SH-SY5Y (cell line): ENCODE data around the gene PIERCE2.

Source experiments
- GATA2 ChIP-seq: IDR thresholded peaks from 2 replicates; pipeline ENCODE4 v1.6.1; 2011; ENCODE audit warnings: mild to moderate bottlenecking, low read depth, low read length
- GATA3 ChIP-seq: IDR thresholded peaks from 2 replicates; pipeline ENCODE4 v1.6.1; 2011; ENCODE audit warnings: low read depth, mild to moderate bottlenecking, low read length, moderate library complexity

Gene PIERCE2, protein sequence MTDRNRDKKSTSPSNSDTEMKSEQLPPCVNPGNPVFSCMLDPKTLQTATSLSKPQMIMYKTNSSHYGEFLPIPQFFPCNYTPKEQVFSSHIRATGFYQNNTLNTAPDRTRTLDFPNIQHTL

DNA sequence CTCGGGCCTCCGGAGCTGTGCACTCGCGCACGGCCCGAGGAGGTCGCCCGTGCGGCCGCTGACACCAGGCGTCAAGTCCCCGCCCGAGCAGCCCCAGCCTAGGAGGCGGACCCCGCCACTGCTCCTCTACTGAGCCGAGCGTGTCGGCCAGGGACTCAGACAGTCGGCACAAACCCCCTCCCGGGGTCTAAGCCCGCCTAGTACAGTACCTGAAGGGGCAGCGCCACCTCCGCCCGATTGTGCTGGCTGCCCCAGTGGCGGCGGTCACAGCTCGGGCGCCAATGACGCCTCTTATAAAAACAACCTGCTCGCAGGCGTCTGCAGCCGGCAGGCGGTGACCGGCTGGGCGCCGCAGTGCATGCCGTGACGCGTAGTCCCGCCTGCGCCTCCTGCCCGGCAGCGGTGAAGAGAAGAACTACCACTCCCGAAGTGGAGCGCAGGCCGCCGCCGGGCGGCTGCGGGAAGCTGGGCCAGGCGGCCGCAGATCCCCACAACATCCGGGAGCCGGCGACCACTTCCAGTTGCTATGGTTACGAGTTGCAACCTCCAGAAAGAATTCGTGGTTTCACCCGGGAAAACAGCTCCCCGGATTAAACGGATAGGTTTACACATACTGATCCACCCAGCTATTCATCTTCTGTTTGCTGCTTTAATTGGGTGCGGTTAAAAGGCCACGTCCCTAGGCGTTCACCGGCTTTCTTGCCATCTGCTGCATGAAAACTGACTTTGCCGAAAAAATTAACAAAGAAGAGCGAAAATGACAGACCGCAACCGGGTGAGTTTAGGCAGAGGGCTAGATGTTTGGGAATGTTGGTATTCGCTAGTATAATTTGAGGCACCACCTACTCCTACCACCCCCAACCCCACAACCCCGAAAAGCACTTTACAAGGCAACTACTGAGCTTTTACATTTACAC, at the start of gene PIERCE2, which contains the start of gene CCPG1:
PIERCE2 (plus strand) TSS at position 484 of the 917 bp plus-strand sequence; CDS start at position 758, 274 bp downstream.
CCPG1 (minus strand) TSS at position 348 of the 917 bp plus-strand sequence. CDS start 18,935 bp downstream, outside the sequence.
- no peak for TF ChIP-seq GATA2
- no peak for TF ChIP-seq GATA3

DNA sequence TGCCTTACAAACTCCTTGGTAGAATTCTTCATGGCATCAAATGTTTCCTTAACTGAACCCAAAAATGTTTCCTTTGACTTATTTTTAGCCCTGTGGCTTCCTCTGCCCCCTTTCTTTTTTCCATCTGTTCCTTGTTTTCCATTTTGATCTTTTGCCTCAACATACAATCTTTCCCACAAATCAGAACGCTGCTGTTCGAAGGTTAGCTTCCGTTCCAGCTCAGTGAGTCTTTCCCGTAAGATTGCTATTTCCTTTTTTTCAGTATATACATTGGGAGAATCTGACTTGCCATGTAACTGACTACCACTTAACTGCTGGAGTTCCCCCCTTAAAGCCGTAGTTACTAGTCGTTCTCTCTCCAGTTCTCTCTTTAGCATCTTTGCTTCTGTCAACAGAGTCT, 48.0 kb upstream of the PIERCE2 start:
- TF ChIP-seq GATA2 (no peak), GATA3 (no peak)

DNA sequence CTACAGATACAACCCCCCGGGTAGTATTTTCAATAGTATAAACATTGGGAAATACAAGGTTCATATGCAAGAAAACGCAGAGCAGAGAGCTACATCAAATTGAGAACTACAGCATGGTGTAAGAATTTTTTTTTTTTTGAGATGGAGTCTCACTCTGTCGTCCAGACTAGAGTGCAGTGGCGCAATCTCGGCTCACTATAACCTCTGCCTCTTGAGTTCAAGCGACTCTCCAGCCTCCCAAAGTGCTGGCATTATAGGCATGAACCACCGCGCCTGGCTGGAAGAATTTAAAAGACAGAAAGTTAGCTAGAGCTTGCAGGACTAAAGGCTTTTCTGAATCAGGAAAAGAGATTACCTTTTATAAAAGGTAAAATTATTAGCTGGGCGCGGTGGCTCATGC, 47.2 kb upstream of the PIERCE2 start:
- TF ChIP-seq GATA2 (no peak), GATA3 (no peak)

DNA sequence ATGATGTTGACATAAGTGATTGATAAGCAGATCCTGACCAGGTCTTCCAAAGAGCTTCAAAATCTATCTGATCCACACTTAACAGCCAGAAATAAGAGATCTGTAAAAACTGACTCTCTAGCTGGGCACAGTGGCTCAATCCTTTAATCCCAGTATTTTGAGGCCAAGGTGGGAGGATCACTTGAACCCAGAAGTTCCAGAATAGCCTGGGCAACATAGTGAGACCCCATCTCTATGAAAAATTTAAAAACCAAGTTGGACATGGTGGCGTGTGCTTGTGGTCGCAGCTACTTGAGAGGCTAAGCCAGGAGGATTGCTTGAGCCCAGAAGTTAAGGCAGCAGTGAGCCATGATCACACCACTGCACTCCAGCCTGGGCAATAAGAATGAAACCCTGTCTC, 45.7 kb upstream of the PIERCE2 start:
- no peak for TF ChIP-seq GATA3
- TF ChIP-seq GATA2 = no peak

DNA sequence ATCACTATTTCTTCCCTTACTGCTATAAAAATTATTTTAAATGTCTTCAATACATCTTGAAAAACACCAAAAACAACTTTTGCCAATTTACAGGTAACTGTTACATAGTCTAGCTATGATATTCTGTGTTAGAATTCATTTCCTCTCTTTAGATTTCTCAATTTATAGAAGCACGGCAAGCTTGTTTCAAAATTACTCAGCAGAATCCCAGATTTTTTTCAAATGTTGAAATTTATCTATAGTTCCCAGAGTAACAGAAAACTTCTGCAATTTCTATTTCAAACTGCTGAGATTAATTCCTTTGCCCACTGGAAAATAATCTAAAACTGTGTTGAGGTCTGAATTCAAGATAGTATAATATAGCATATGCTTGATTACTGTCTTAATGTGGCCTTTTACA, 41.3 kb upstream of the PIERCE2 start:
- TF ChIP-seq GATA3 (no peak), GATA2 (no peak)

DNA sequence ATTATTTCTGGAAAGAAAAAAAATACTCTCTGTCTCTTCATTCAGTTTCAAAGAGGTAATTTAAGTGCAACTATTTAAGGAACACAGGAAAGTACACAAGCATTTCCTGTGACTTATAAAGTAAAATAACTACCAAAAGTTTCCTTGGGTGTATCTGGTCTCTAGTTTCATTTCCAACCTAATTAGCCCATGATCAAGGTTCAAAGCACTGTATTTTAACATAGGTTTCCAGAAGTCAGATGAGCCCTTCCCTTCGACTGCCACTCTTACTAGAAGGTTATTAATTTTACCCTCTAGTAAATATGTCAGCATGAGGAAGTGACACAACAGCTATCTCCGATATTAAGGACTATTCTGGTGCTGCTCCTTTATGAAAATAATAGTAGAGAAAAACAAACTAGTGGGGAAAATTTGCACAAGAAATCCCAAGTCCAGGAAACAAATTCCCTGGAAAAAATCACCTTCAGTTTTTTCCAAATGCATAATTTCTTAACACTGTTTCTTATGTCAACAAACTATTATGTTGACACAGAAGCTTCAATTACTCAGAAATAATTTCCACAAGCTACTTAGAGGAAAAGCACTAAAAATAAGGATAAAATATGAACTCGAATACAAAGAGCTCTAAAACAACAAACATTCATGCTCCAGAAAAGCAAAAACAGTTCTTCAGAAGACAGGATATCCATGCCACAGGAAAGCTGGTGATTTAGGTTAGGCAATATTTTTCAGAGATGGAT, 35.4 kb upstream of the PIERCE2 start:
- TF ChIP-seq GATA2 (no peak), GATA3 (no peak)

DNA sequence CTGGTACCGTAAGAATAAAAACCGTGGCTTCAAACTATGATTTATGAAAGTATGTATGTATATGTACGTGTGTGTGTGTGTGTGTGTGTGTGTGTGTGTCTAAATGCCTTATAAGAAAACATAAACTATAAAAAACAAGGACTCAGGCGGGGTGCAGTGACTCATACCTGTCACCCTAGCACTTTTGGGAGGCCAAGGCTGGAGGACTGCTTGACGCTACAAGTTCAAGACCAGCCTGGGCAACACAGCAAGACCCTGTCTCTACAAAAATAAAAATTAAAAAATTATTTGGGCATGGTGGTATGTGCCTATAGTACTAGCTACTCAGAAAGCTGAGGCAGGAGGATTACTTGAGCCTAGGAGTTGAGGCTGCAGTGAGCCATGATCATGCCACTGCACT, 29.2 kb upstream of the PIERCE2 start:
- TF ChIP-seq GATA2 (no peak), GATA3 (no peak)

DNA sequence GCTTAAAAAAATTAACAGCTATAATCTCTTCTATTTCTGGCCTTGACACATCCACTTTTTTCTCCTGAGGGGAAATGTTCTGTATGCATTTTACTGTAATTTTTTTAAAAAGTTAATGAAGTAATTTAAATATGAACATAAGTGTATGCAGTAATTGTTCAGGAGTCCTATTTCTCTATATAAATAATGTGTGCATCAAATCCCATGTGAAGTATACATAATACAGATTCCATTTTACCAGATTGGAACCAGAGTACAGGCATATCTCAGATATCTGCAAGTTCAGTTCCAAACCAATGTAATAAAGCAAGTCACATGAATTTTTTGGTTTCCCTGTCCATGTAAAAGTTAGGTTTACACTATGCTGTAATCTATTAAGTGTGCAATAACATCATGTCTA, 26.7 kb upstream of the PIERCE2 start:
- no peak for TF ChIP-seq GATA3
- TF ChIP-seq GATA2 = no peak

DNA sequence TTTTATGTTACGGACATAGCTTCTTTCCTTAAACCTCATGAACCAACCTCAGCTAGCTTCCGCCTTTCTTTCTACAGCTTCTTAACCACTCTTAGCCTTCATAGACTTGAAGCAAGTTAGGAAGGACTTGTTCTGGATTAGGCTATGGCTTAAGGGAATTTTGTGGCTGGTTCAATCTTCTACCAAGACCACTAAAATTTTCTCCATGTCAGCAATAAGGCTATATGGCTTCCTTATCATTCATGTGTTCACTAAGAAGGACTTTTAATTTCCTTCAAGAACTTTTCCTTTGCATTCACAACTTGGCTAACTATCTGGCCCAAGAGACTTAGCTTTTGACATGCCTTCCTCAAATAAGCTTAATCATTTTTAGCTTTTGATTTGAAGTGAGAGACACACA, 24.6 kb upstream of the PIERCE2 start:
- TF ChIP-seq GATA2 (no peak), GATA3 (no peak)

DNA sequence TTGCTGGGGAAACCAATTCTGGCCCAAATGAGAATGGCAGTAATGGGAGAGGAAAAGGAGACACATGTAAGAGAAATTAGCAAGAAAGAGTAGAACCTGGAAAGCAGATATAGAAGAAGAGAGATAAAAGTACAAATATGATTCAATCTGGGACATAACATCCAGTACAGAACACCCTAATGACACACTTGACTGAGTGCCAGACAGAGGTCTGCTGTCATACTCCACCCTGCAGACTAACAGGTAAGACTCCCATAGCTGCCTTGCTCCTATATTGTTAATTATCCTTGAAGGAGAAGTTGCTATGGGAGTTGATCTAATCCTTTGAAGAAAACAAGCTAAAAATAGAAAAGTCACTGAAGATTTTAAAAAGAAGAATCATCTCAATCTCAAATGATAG, 21.3 kb upstream of the PIERCE2 start:
- TF ChIP-seq GATA3 (no peak), GATA2 (no peak)

DNA sequence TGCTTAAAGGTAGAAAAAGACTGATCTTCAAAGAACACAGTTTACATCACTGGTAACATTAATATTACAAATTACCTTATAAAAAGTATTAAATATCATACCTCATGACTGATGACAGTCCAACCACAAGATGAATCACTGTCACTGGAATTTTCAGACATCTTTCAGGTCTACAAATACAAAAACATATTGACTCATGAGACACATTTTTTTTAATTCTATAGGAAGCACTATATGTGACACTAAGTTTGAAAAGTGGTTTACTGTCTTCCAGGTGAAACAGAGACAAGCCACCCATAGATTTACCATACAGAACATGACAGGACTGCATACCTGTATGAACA, 19.1 kb upstream of the PIERCE2 start:
- no peak for TF ChIP-seq GATA3
- TF ChIP-seq GATA2 = no peak

DNA sequence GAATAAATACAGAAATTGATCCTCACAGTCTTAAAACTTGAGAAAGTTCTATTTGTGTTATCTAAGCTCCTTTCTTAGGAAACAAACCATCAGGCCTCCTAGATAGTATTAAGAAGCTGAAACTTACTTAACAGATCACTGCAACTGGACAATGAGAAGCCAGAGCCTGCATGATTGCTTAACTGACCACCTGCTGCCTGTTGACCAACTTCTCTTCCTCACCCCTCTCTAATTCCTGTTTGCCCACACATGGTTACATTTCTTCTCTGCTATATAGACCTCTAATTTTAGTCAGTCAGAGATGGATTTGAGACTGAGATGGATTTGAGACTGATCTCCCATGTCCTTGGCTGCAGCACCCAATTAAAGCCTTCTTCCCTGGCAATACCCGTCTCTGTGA, 13.6 kb upstream of the PIERCE2 start:
- TF ChIP-seq GATA3 = no peak
- no peak for TF ChIP-seq GATA2

DNA sequence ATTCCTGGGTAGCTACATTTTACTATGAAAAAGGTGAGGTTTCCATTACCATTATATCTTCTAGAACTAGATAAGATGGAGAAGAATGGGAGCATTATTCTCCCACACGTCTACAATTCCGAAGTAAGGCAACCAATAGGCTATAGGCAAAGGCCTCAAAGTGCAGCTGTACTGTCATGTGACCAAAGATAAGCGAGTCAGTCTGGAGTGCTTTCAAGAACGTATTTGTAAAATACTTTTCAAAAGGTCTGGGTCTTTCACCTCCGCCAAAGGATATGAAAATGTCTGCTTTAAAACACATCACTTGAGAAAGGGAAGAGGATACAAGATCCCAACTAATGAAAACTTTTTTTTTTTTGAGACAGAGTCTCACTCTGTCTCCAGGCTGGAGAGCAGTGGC, 10.1 kb upstream of the PIERCE2 start:
- TF ChIP-seq GATA3 (no peak), GATA2 (no peak)

DNA sequence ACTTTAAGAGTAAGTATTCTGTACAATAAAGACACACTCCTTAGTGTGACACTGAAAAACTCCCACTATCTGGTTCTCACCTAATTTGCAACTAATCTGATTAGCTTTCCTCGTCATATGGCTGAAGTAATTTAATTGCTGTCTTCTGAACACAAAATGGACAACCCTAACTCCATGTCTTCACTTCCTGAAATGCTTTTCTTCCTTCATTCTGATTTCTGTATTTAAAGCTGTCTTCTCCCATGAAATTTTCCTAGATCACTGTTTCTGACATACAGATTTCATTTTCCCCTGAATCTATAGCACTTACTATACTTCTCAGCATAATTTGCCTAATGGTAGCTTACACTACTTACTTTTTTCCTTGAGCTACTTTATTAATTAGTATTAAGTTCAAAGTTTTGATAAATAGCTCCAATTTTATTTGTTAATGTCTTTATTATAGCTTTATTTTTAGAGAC, 6.5 kb upstream of the PIERCE2 start:
- TF ChIP-seq GATA2 (no peak), GATA3 (no peak)

DNA sequence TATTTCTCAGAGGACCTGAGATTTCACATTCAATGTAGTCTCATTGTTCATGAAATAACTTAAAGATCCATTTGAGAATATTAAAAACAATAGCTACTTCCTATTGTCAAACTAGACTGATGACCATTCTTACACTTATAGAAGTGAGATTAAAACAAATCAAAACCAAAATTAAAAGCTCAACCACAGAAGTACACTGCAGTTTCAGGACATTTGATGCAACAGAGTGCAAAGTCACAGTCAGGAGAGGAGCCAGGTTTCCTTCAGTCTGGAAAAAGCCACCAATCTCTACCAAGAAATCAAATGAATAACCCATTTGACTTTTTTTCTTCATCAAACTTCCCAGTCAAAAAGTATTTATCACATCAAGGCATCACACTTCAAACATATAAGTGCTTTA, 5.6 kb upstream of the PIERCE2 start:
- TF ChIP-seq GATA3 (no peak), GATA2 (no peak)
